PC-3 (cell line): ENCODE measurements around the gene TEX12.

Source experiments
- CTCF ChIP-seq: fragments of 300-600 bp; sonication (generic); conservative IDR thresholded peaks from 2 replicates; pipeline ENCODE4 v1.5.1; 2017; ENCODE audit warnings: antibody characterized with exemption, low read depth, mild to moderate bottlenecking, low read length
- EZH2 ChIP-seq: fragments of 300-600 bp; sonication (generic); IDR thresholded peaks from one replicate; pipeline ENCODE4 v1.6.1; 2017; ENCODE audit warnings: antibody characterized with exemption, mild to moderate bottlenecking, low read length; ENCODE audit not compliant: unreplicated experiment
- EZH2phosphoT487 ChIP-seq: fragments of 300-600 bp; sonication (generic); IDR thresholded peaks from 2 replicates; pipeline ENCODE4 v1.6.1; 2018; ENCODE audit warnings: mild to moderate bottlenecking, antibody characterized with exemption, low read length, borderline replicate concordance

GRCh38 chr11:112176077-112176476 is 8.9 kb downstream of the TEX12 start:
- TF ChIP-seq CTCF (no peak), EZH2phosphoT487 (no peak), EZH2 (no peak)
